SK-N-SH (cell line): ENCODE data around the gene ANKRD2. TPM values are rescaled to one million over a fixed set of nuclear protein-coding genes. Genes with fewer than 3 reads are reported as not detected.
A peak's percentile ranks its signal among the peaks of the same experiment; 100 is the strongest.

Source experiments
- CTCF ChIA-PET: fragments of 300-600, 350-600 bp; formaldehyde crosslinking; extraction: SDS; loops from one replicate; lab custom pipeline; 2021; lab: Yijun Ruan, JAX
- POLR2A ChIA-PET: fragments of 350-600 bp; sonication (Branson Sonifier 250); formaldehyde crosslinking; extraction: SDS; loops from one replicate; lab custom pipeline; 2020; ENCODE audit warnings: antibody characterized with exemption, inconsistent platforms; lab: Yijun Ruan, JAX
- DNase-seq: peaks from one replicate; pipeline ENCODE4 v3.0.0; 2012
- H2AFZ ChIP-seq: fragments of 200-600 bp; sonication (generic); 2 replicates; pipeline ENCODE4 v1.8.1; 2016; ENCODE audit warnings: antibody characterized with exemption, mild to moderate bottlenecking, low read depth
- H3F3A ChIP-seq: fragments of 200-600 bp; sonication (generic); replicated peaks from 2 replicates; pipeline ENCODE3; 2016; ENCODE audit warnings: antibody characterized with exemption, mild to moderate bottlenecking; ENCODE audit not compliant: insufficient read depth
- H3K27ac ChIP-seq, 2 experiments: fragments of 200-500 bp in 1 of 2; fragments of 200-600 bp in 1 of 2; sonication (Bioruptor generic) in 1 of 2; sonication (generic), shearing (Covaris generic) in 1 of 2; 2 replicates each; pipeline versions ENCODE4 v1.5.1 to v1.6.1; 2014 to 2016; ENCODE audit warnings: low read depth in 2 of 2, inconsistent platforms in 1 of 2, low read length in 1 of 2, mild to moderate bottlenecking in 1 of 2, mixed read lengths in 1 of 2
- H3K27me3 ChIP-seq: fragments of 200-600 bp; sonication (generic), shearing (Covaris generic); 2 replicates; pipeline ENCODE4 v1.6.1; 2016; ENCODE audit warnings: mixed run types; ENCODE audit not compliant: insufficient read depth
- H3K36me3 ChIP-seq, 2 experiments: fragments of 200-500 bp in 1 of 2; fragments of 200-600 bp in 1 of 2; sonication (Bioruptor generic) in 1 of 2; sonication (generic) in 1 of 2; replicated peaks in 1 of 2; 2 replicates each; pipeline versions ENCODE3 to v1.5.1; 2014 to 2016; ENCODE audit warnings: low read length in 1 of 2, mild to moderate bottlenecking in 1 of 2; ENCODE audit not compliant: insufficient read depth in 2 of 2, control insufficient read depth in 1 of 2
- H3K4me1 ChIP-seq, 2 experiments: fragments of 200-500 bp in 1 of 2; fragments of 200-600 bp in 1 of 2; sonication (Bioruptor generic) in 1 of 2; sonication (generic), shearing (Covaris generic) in 1 of 2; 2 replicates each; pipeline versions ENCODE4 v1.5.1 to v1.6.1; 2014 to 2016; ENCODE audit warnings: low read depth in 1 of 2, low read length in 1 of 2, mixed run types in 1 of 2; ENCODE audit not compliant: insufficient read depth in 2 of 2, control insufficient read depth in 1 of 2
- H3K4me2 ChIP-seq: fragments of 200-600 bp; sonication (generic), shearing (Covaris generic); 2 replicates; pipeline ENCODE4 v1.6.1; 2017; ENCODE audit warnings: mixed run types
- H3K4me3 ChIP-seq, 2 experiments: fragments of 200-500 bp in 1 of 2; fragments of 200-600 bp in 1 of 2; sonication (Bioruptor generic) in 1 of 2; sonication (generic), shearing (Covaris generic) in 1 of 2; 2 replicates each; pipeline versions ENCODE4 v1.5.1 to v1.8.1; 2014 to 2016; ENCODE audit warnings: low read depth in 2 of 2, inconsistent platforms in 1 of 2, low read length in 1 of 2, mild to moderate bottlenecking in 1 of 2, mixed read lengths in 1 of 2, moderate library complexity in 1 of 2
- H3K79me2 ChIP-seq: fragments of 200-600 bp; sonication (generic); 2 replicates; pipeline ENCODE4 v1.8.1; 2017; ENCODE audit warnings: mild to moderate bottlenecking; ENCODE audit not compliant: insufficient read depth
- H3K9ac ChIP-seq: fragments of 200-600 bp; sonication (generic); 2 replicates; pipeline ENCODE4 v1.6.1; 2017; ENCODE audit warnings: mixed run types
- H3K9me2 ChIP-seq: fragments of 200-600 bp; sonication (generic); 2 replicates; pipeline ENCODE4 v1.6.1; 2017; ENCODE audit warnings: mixed run types
- H3K9me3 ChIP-seq: fragments of 200-600 bp; sonication (generic); 2 replicates; pipeline ENCODE4 v1.6.1; 2017; ENCODE audit warnings: mixed run types, mild to moderate bottlenecking, moderate library complexity
- H4K20me1 ChIP-seq: fragments of 200-600 bp; sonication (generic); 2 replicates; pipeline ENCODE4 v1.6.1; 2017; ENCODE audit warnings: mild to moderate bottlenecking, mixed run types; ENCODE audit not compliant: insufficient read depth
- EZH2phosphoT487 ChIP-seq: fragments of 200-600 bp; sonication (generic); IDR thresholded peaks from 2 replicates; pipeline ENCODE4 v1.6.1; 2017; ENCODE audit warnings: low read depth, mixed run types, mild to moderate bottlenecking, antibody characterized with exemption, moderate library complexity, borderline replicate concordance
- FOSL2 ChIP-seq: IDR thresholded peaks from 2 replicates; pipeline ENCODE4 v1.4.0; 2012; ENCODE audit warnings: low read depth, mild to moderate bottlenecking, moderate library complexity, borderline replicate concordance
- FOXM1 ChIP-seq: IDR thresholded peaks from 2 replicates; pipeline ENCODE4 v1.4.0; 2012; ENCODE audit warnings: low read depth, mild to moderate bottlenecking
- GATA2 ChIP-seq: sonication (generic); formaldehyde crosslinking; IDR thresholded peaks from 2 replicates; pipeline ENCODE4 v1.5.0; 2020; ENCODE audit warnings: mild to moderate bottlenecking, missing genetic modification reagents
- JUND ChIP-seq: IDR thresholded peaks from 2 replicates; pipeline ENCODE4 v1.4.0; 2012
- MEF2A ChIP-seq: IDR thresholded peaks from 2 replicates; pipeline ENCODE4 v1.4.0; 2012; ENCODE audit warnings: low read depth, borderline replicate concordance
- MXI1 ChIP-seq: IDR thresholded peaks from 2 replicates; pipeline ENCODE4 v1.6.1; 2012; ENCODE audit warnings: mild to moderate bottlenecking, low read depth, low read length, improper control_type of control experiment
- PBX3 ChIP-seq: IDR thresholded peaks from 2 replicates; pipeline ENCODE4; 2012
- POLR2AphosphoS5 ChIP-seq: IDR thresholded peaks from 2 replicates; pipeline ENCODE4 v1.6.1; 2012; ENCODE audit warnings: low read depth, low read length
- REST ChIP-seq: IDR thresholded peaks from 2 replicates; pipeline ENCODE4 v1.6.1; 2012; ENCODE audit warnings: mild to moderate bottlenecking, low read depth, low read length, moderate library complexity
- SMC3 ChIP-seq: IDR thresholded peaks from 2 replicates; pipeline ENCODE4 v1.6.1; 2012; ENCODE audit warnings: low read depth, low read length, improper control_type of control experiment
- TCF12 ChIP-seq: IDR thresholded peaks from 2 replicates; pipeline ENCODE4 v1.4.0; 2012
- TEAD4 ChIP-seq: IDR thresholded peaks from 2 replicates; pipeline ENCODE4 v1.4.0; 2012; ENCODE audit warnings: mild to moderate bottlenecking, borderline replicate concordance; ENCODE audit not compliant: insufficient read depth
- USF2 ChIP-seq: fragments of 150-350 bp; IDR thresholded peaks from 2 replicates; pipeline ENCODE4 v1.6.1; 2017; ENCODE audit warnings: antibody characterized with exemption, low read length, low read depth, borderline replicate concordance
- ZBTB33 ChIP-seq: IDR thresholded peaks from 2 replicates; pipeline ENCODE4 v1.4.0; 2012; ENCODE audit warnings: low read depth, borderline replicate concordance
- WGBS: methylation state at CpG from one replicate; pipeline ENCODE4 v1.1.6; 2017; ENCODE audit warnings: low lambda C conversion rate; 5-methylcytosine and 5-hydroxymethylcytosine counted together
- polyA plus RNA-seq, 3 experiments: library from polyadenylated mRNA; depleted of rRNA; stranded (reverse); fragments of >200 nt; gene quantifications; 2 replicates each; pipeline ENCODE4 v1.2.3, GENCODE V29; 2012

Gene ANKRD2
- polyA plus RNA-seq, 1 of the 3 experiments (the other 2 are of a cell fraction): 0.72 TPM

- TF ChIP-seq REST (no peak), MXI1 (peak; percentile 56; the same call in 1 of the 2 replicates)
Observed at GRCh38 chr10:97543025-97543546, 29.5 kb upstream of the ANKRD2 start (continued).

GRCh38 chr10:97546456-97547270 lies 25.9 kb upstream of the ANKRD2 start:
- no peaks in the 10 kb centered on the region for H3K27me3 ChIP-seq
- no peaks in the 10 kb centered on the region for H3K9me3 ChIP-seq
- 95% methylated on average over 18 of the region's 18 CpGs for WGBS
- H3F3A ChIP-seq: peaks cover 22% of the 10 kb centered on the region
- H4K20me1 ChIP-seq: no peaks in the 10 kb centered on the region
- H3K79me2 ChIP-seq: peaks cover 48% of the 10 kb centered on the region
- no peak overlapping the region for H2AFZ ChIP-seq
- CTCF ChIA-PET: interaction anchor here (0.7 to 8.4 kb wide), 6 partner anchors 8 to 86 kb away, joined by 3 to 53 read pairs (median 4); no protein-coding TSS in a partner anchor
- H3K9ac ChIP-seq: no peak overlapping the region
- POLR2A ChIA-PET: interaction anchor here (0.6 kb wide), 1 partner anchor 29 kb away, joined by 4 read pairs; no protein-coding TSS in a partner anchor
- TF ChIP-seq PBX3 (no peak), TCF12 (no peak), POLR2AphosphoS5 (no peak), TEAD4 (no peak), REST (no peak), JUND (no peak), FOXM1 (no peak), ZBTB33 (no peak), FOSL2 (no peak), MXI1 (no peak), SMC3 (no peak), USF2 (no peak), GATA2 (CRISPR knock-in tag) (no peak), EZH2phosphoT487 (no peak), MEF2A (no peak)
- H3K4me3 ChIP-seq: no peak overlapping the region
- no peaks in the 10 kb centered on the region for H3K36me3 ChIP-seq
- no peak overlapping the region for H3K27ac ChIP-seq
- peaks cover 31 to 37% of the 10 kb centered on the region in 2 experiments; a peak in 3 of 4 replicates for H3K4me1 ChIP-seq
- H3K9me2 ChIP-seq: no peaks in the 10 kb centered on the region
- no peak overlapping the region for H3K4me2 ChIP-seq
- DNase-seq: no peak
